Nephron progenitor cell (in vitro differentiated cells): Measurements from ENCODE around the gene ANTXR1.

Source experiments
- DNase-seq: peaks from one replicate; pipeline ENCODE4 v3.0.0; 2021
- H3K27ac Mint-ChIP-seq: 2 replicates; pipeline ENCODE4 v1.8.0; 2021; ENCODE audit warnings: mild to moderate bottlenecking, moderate library complexity, mixed read lengths
- H3K27me3 Mint-ChIP-seq: 2 replicates; pipeline ENCODE4 v1.8.0; 2021; ENCODE audit warnings: mild to moderate bottlenecking, low read depth, mixed read lengths; ENCODE audit not compliant: poor library complexity
- H3K36me3 Mint-ChIP-seq: 2 replicates; pipeline ENCODE4 v1.8.0; 2021; ENCODE audit warnings: low read depth, mixed read lengths
- H3K4me1 Mint-ChIP-seq: 2 replicates; pipeline ENCODE4 v1.8.0; 2021; ENCODE audit warnings: mixed read lengths
- H3K4me3 Mint-ChIP-seq: 2 replicates; pipeline ENCODE4 v1.8.0; 2021; ENCODE audit warnings: mild to moderate bottlenecking, moderate library complexity, mixed read lengths
- H3K9me3 Mint-ChIP-seq: 2 replicates; pipeline ENCODE4 v1.8.0; 2021; ENCODE audit warnings: mild to moderate bottlenecking, moderate library complexity, mixed read lengths
- CTCF ChIP-seq: fragments of 200-600 bp; sonication (generic); IDR thresholded peaks from 2 replicates; pipeline ENCODE4 v1.5.0; 2021; ENCODE audit warnings: antibody characterized with exemption

ANTXR1 gene

GRCh38 chr2:69124343-69124742 lies 111.4 kb downstream of the ANTXR1 start:
- no peaks in the 10 kb centered on the region for H3K4me1 Mint-ChIP-seq
- H3K36me3 Mint-ChIP-seq, result peaks cover 58% of the 10 kb centered on the region
- H3K27me3 Mint-ChIP-seq, result no peaks in the 10 kb centered on the region
- H3K9me3 Mint-ChIP-seq, result no peaks in the 10 kb centered on the region
- no peak overlapping the region for H3K4me3 Mint-ChIP-seq
- no peak for DNase-seq
- H3K27ac Mint-ChIP-seq, result no peak overlapping the region
- no peak for TF ChIP-seq CTCF

GRCh38 chr2:69125816-69126215 lies 112.8 kb downstream of the ANTXR1 start:
- H3K4me1 Mint-ChIP-seq, result no peaks in the 10 kb centered on the region
- H3K4me3 Mint-ChIP-seq, result no peak overlapping the region
- H3K27me3 Mint-ChIP-seq, result no peaks in the 10 kb centered on the region
- TF ChIP-seq CTCF, result no peak
- H3K9me3 Mint-ChIP-seq, result no peaks in the 10 kb centered on the region
- H3K27ac Mint-ChIP-seq, result no peak overlapping the region
- DNase-seq, result no peak
- H3K36me3 Mint-ChIP-seq, result peaks cover 71% of the 10 kb centered on the region

- no peak for TF ChIP-seq CTCF
- Mint-ChIP-seq H3K27me3 (no peaks in the 10 kb centered on the region), H3K4me3 (no peak overlapping the region), H3K27ac (no peak overlapping the region), H3K36me3 (peaks cover 71% of the 10 kb centered on the region), H3K9me3 (no peaks in the 10 kb centered on the region), H3K4me1 (no peaks in the 10 kb centered on the region)
- DNase-seq, result no peak
Measured at GRCh38 chr2:69126341-69126740, 113.4 kb downstream of the ANTXR1 start.

DNA sequence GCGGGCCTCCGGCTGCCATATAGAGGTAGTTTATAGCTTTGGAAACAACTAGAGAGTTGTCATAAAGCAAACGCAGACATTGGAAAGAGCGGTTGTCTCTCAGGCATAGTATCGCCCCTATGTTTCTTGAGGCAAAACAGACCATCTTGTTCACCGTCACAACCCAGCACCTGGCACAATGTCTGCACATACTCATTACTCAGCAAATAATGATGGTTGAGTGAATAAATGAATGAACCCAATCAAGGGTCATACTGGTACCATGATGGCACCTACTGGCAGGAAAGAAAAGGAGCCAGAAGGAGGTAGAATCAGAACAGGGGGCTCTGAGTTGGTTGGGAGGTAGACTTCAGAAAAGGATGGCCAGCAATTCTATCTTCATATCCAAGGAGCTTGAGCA lies 118.5 kb downstream of the ANTXR1 start:
- Mint-ChIP-seq H3K9me3 (no peaks in the 10 kb centered on the region), H3K27ac (no peak overlapping the region), H3K4me1 (no peaks in the 10 kb centered on the region), H3K4me3 (no peak overlapping the region), H3K36me3 (peaks cover 69% of the 10 kb centered on the region), H3K27me3 (no peaks in the 10 kb centered on the region)
- DNase-seq, result no peak
- no peak for TF ChIP-seq CTCF

DNA sequence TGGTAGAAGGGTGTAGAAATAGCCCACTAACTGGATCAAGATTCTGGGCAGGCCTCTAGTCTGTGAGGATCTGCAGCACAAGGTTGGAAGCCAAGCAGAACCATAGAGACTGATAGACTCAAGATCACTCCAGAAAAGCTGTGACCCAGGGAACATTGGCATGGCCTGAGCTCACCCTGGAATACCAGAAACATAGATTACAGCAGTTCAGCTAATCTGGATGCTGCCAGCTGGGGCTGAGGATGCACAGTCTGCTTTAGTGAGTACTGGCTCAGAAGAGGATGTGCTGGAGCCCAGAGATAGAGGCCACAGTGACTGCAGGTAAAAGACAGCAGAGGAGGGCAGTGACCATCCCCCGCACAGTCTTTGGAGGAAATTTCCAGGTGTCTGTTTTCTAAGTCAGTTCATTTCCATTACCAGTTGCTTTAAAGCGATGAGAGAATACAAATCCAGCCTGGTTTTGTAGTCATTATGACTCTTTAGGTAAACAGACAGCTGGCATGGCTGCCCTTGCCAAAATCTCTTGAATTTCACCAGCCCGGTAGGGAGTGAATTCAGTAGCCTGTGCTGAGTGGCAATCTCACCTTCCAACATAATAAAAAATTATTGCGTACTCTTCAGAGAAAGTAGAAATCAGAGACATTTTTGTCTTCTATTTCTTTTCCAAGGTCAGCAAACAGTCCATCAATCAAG lies 119.2 kb downstream of the ANTXR1 start:
- Mint-ChIP-seq H3K4me3 (no peak overlapping the region), H3K27me3 (no peaks in the 10 kb centered on the region), H3K36me3 (peaks cover 67% of the 10 kb centered on the region), H3K4me1 (no peaks in the 10 kb centered on the region), H3K27ac (no peak overlapping the region), H3K9me3 (no peaks in the 10 kb centered on the region)
- DNase-seq, result no peak
- no peak for TF ChIP-seq CTCF

DNA sequence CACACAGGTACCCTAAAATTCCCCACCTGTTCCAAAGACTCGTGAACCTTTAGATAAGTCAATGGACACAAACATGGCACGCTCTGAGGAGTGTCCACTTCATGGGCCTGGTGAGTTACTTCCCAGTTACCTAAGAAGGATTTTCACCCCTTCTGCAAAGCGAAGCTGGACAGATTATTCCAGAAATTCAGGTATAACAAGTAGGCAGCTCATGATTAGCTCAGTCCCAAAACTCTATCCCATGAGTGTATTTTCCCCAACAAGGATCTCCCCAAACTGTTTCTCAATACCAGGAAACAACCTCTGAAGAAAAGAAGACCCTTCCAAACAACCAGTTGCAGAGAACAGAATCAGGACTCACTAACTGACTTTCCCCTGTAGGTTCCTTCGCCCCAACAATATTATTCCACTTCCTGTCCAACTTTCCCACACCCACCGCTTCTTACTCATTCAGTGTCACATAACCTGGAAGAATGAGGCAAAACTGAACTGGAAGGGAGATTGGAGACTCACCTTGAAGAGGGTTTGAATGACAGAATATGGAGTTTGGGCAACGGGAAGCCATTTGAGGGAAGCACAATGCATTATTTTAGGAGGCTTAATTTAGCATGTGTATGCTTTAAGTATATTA lies 120.1 kb downstream of the ANTXR1 start:
- H3K27me3 Mint-ChIP-seq, result no peaks in the 10 kb centered on the region
- H3K36me3 Mint-ChIP-seq, result peaks cover 60% of the 10 kb centered on the region
- no peak overlapping the region for H3K4me3 Mint-ChIP-seq
- TF ChIP-seq CTCF, result no peak
- no peaks in the 10 kb centered on the region for H3K4me1 Mint-ChIP-seq
- no peak for DNase-seq
- no peak overlapping the region for H3K27ac Mint-ChIP-seq
- H3K9me3 Mint-ChIP-seq, result no peaks in the 10 kb centered on the region
